K562 (cell line): ENCODE results near the gene AGT. TPM values are rescaled to one million over a fixed set of nuclear protein-coding genes. Genes with fewer than 3 reads are reported as not detected.

Source experiments
- ATAC-seq: fragments of 200-7000 bp; cut with Tn5 transposase; 3 replicates; pipeline ENCODE4 v1.9.1; 2020; ENCODE audit warnings: moderate library complexity
- BruUV-seq: library from RNA; stranded (reverse); fragments of 400-500 nt; replicated peaks from 2 replicates; lab custom pipeline; 2021; lab: Mats Ljungman, UMichigan
- CTCF ChIA-PET: fragments of 300-600 bp; formaldehyde crosslinking; extraction: SDS; loops from one replicate; lab custom pipeline; 2021; ENCODE audit warnings: low intra/inter-chr PET ratio; lab: Yijun Ruan, JAX
- POLR2A ChIA-PET: fragments of 300-600, 350-650 bp; sonication (Branson Sonifier 250); formaldehyde crosslinking; extraction: SDS; loops from one replicate; lab custom pipeline; 2021; ENCODE audit warnings: antibody characterized with exemption, inconsistent platforms; lab: Yijun Ruan, JAX
- DNase-seq, 4 experiments: peaks; one replicate each; pipeline versions ENCODE4 v3.0.0 to v3.0.0-alpha.2; 2011 to 2018; ENCODE audit warnings: low spot score in 3 of 4, mixed read lengths in 3 of 4; ENCODE audit errors: extremely low read depth in 1 of 4
- FAIRE-seq: peaks from 2 replicates; lab custom pipeline; 2011; peaks lifted over from hg19 to GRCh38; lab: Jason Lieb, UNC
- H2AFZ ChIP-seq: 2 replicates; pipeline ENCODE4 v1.6.0; 2011; ENCODE audit warnings: low read depth, low read length, control low read depth, inconsistent platforms
- H3K27ac ChIP-seq: fragments of 200-600 bp; 3 replicates; pipeline ENCODE4 v1.8.0; 2011; ENCODE audit warnings: low read depth, mild to moderate bottlenecking, control low read depth, inconsistent platforms, low read length, moderate library complexity, mixed read lengths; ENCODE audit errors: extremely low read depth
- H3K27me3 ChIP-seq, 2 experiments: fragments of 300-600 bp in 1 of 2; 2 replicates in 1 of 2; 3 replicates in 1 of 2; pipeline versions ENCODE4 v1.6.0 to v1.8.0; 2011; ENCODE audit warnings: inconsistent platforms in 2 of 2, low read length in 2 of 2, mild to moderate bottlenecking in 1 of 2, mixed read lengths in 1 of 2, moderate library complexity in 1 of 2; ENCODE audit not compliant: control insufficient read depth in 2 of 2, insufficient read depth in 2 of 2
- H3K36me3 ChIP-seq: fragments of 300-600 bp; 3 replicates; pipeline ENCODE4 v1.8.0; 2011; ENCODE audit warnings: mild to moderate bottlenecking, low read length, inconsistent platforms; ENCODE audit not compliant: control insufficient read depth, insufficient read depth
- H3K4me1 ChIP-seq, 2 experiments: fragments of 200-600 bp in 1 of 2; replicated peaks in 1 of 2; 2 replicates in 1 of 2; 3 replicates in 1 of 2; pipeline versions ENCODE4 v1.5.1 to v1.8.0; 2011; ENCODE audit warnings: inconsistent platforms in 2 of 2, low read length in 2 of 2, mild to moderate bottlenecking in 1 of 2, mixed read lengths in 1 of 2, moderate library complexity in 1 of 2; ENCODE audit not compliant: control insufficient read depth in 2 of 2, insufficient read depth in 2 of 2
- H3K4me2 ChIP-seq: 2 replicates; pipeline ENCODE4 v1.6.1; 2011; ENCODE audit warnings: low read length, control low read depth, inconsistent platforms, mixed read lengths; ENCODE audit not compliant: insufficient read depth
- H3K4me3 ChIP-seq: fragments of 200-600 bp; sonication (generic), shearing (Covaris generic); 2 replicates; pipeline ENCODE4 v1.5.1; 2016; ENCODE audit warnings: control low read depth, inconsistent platforms
- H3K79me2 ChIP-seq: fragments of 200-600 bp; 3 replicates; pipeline ENCODE4 v1.8.0; 2011; ENCODE audit warnings: low read length, inconsistent platforms; ENCODE audit not compliant: control insufficient read depth, insufficient read depth
- H3K9ac ChIP-seq, 2 experiments: 2 replicates each; pipeline versions ENCODE4 v1.6.0 to v1.6.1; 2011; ENCODE audit warnings: low read depth in 2 of 2, low read length in 2 of 2, control low read depth in 1 of 2, inconsistent platforms in 1 of 2, mild to moderate bottlenecking in 1 of 2, mixed read lengths in 1 of 2; ENCODE audit not compliant: insufficient read depth in 1 of 2
- H3K9me1 ChIP-seq: one replicate; pipeline ENCODE4 v1.6.0; 2011; ENCODE audit warnings: inconsistent platforms, mild to moderate bottlenecking, low read length, moderate library complexity; ENCODE audit not compliant: control insufficient read depth, insufficient read depth
- H3K9me3 ChIP-seq: replicated peaks from 2 replicates; pipeline ENCODE4 v1.5.1; 2011; ENCODE audit warnings: low read depth, low read length, inconsistent platforms; ENCODE audit not compliant: control insufficient read depth, insufficient read depth
- H4K20me1 ChIP-seq: replicated peaks from 2 replicates; pipeline ENCODE4 v1.6.1; 2011; ENCODE audit warnings: low read length, inconsistent platforms, mixed read lengths; ENCODE audit not compliant: control insufficient read depth, insufficient read depth
- BCLAF1 ChIP-seq, 2 experiments: fragments of 450-650 bp in 1 of 2; IDR thresholded peaks; 2 replicates each; pipeline ENCODE4 v1.6.1; 2011 to 2017; ENCODE audit warnings: low read depth in 2 of 2, antibody characterized with exemption in 1 of 2, borderline replicate concordance in 1 of 2, low read length in 1 of 2, mild to moderate bottlenecking in 1 of 2, mixed read lengths in 1 of 2; ENCODE audit not compliant: control insufficient read depth in 1 of 2
- CREB3 ChIP-seq: fragments of 450-650 bp; conservative IDR thresholded peaks from 2 replicates; pipeline ENCODE4 v1.6.1; 2016; ENCODE audit warnings: missing genetic modification characterization, low read depth, mild to moderate bottlenecking, missing compliant biosample characterization, moderate library complexity
- ESRRB ChIP-seq: fragments of 250-450 bp; sonication (Bioruptor Pico); IDR thresholded peaks from 2 replicates; pipeline ENCODE4 v1.5.0; 2020; ENCODE audit warnings: mild to moderate bottlenecking, moderate library complexity, borderline replicate concordance
- HDAC6 ChIP-seq: IDR thresholded peaks from 2 replicates; pipeline ENCODE4 v1.6.1; 2012; ENCODE audit warnings: low read depth, mild to moderate bottlenecking, control low read depth, inconsistent platforms, low read length, moderate library complexity
- KDM5B ChIP-seq: fragments of 200-600 bp; sonication (generic); IDR thresholded peaks from 2 replicates; pipeline ENCODE4 v1.6.1; 2012; ENCODE audit warnings: low read depth, mild to moderate bottlenecking, moderate library complexity, low read length, control low read depth, inconsistent platforms; ENCODE audit not compliant: insufficient replicate concordance
- KHSRP ChIP-seq: fragments of 450-650 bp; IDR thresholded peaks from 2 replicates; pipeline ENCODE4 v1.6.1; 2017
- MCM2 ChIP-seq: fragments of 450-650 bp; IDR thresholded peaks from 2 replicates; pipeline ENCODE4 v1.6.1; 2017; ENCODE audit warnings: low read depth, mild to moderate bottlenecking
- SOX6 ChIP-seq: fragments of 450-650 bp; IDR thresholded peaks from 2 replicates; pipeline ENCODE4 v1.6.1; 2014; ENCODE audit warnings: mild to moderate bottlenecking
- SRSF7 ChIP-seq: fragments of 200-400 bp; formaldehyde crosslinking; optimal IDR thresholded peaks from 2 replicates; pipeline ENCODE3; 2017; ENCODE audit warnings: mild to moderate bottlenecking, low read depth, low read length
- ZBTB12 ChIP-seq: fragments of 250-450 bp; sonication (Bioruptor Pico); IDR thresholded peaks from 2 replicates; pipeline ENCODE4 v1.4.0; 2020
- ZNF57 ChIP-seq: fragments of 450-650 bp; formaldehyde crosslinking; IDR thresholded peaks from 2 replicates; pipeline ENCODE4 v1.4.0; 2020; ENCODE audit warnings: mild to moderate bottlenecking, moderate library complexity
- ZNF584 ChIP-seq: fragments of 200-800 bp; sonication (Bioruptor generic); IDR thresholded peaks from 2 replicates; pipeline ENCODE4 v1.6.1; 2016; ENCODE audit warnings: low read depth, mild to moderate bottlenecking, missing genetic modification characterization, missing compliant biosample characterization
- WGBS: fragments of 100-300 bp; shearing (Covaris generic); methylation state at CpG from one replicate; pipeline ENCODE4 v1.1.6; 2016; ENCODE audit warnings: low coverage, mixed read lengths; ENCODE audit not compliant: insufficient coverage; ENCODE audit errors: missing lambda C conversion rate; 5-methylcytosine and 5-hydroxymethylcytosine counted together
- in situ Hi-C: fragments of 300-500 bp; cut with MboI; formaldehyde crosslinking; loops from 4 replicates; pipeline ENCODE4 v1.15.0; 2018; ENCODE audit warnings: inconsistent platforms, mixed read lengths
- intact Hi-C: fragments of 100-400 bp; cut with micrococcal nuclease; formaldehyde crosslinking; loops from 2 replicates; pipeline ENCODE4 v1.14.2; 2022
- polyA plus RNA-seq, 8 experiments: library from polyadenylated mRNA; depleted of rRNA in 4 of 8; stranded (reverse) in 5 of 8; unstranded in 3 of 8; fragments of >200 nt; fragmentation: Nextera tagmentation in 2 of 8; fragmentation: Illumina TruSeq in 1 of 8; extraction: Ambion mirVana in 2 of 8; extraction: Trizol in 1 of 8; gene quantifications; 2 replicates each; pipeline versions ENCODE4 v1.2.1 to v1.2.3, GENCODE V29; 2011 to 2014; ENCODE audit warnings: inconsistent platforms in 1 of 8, missing spikeins in 1 of 8
- total RNA-seq, 7 experiments: library from RNA; depleted of rRNA in 6 of 7; stranded (reverse); fragments of >200 nt in 6 of 7; fragmentation: Illumina TruSeq in 2 of 7; extraction: Trizol in 2 of 7; gene quantifications; 2 replicates each; pipeline versions ENCODE4 v1.2.1 to v1.2.3, GENCODE V29; 2011 to 2021; ENCODE audit warnings: low replicate concordance in 1 of 7

Gene AGT
- total and polyA plus RNA-seq, 9 of the 15 experiments (the other 6 are each of a cell fraction or from before 2014, with no cell fraction given) = 0.40 TPM; not detected in 8

GRCh38 chr1:230684998-230685397, 28.9 kb downstream of the AGT start:
- no TSS peak for BruUV-seq
- no peak overlapping the region for H3K4me2 ChIP-seq
- intact Hi-C loops (no loop called here), in situ Hi-C loops (no loop called here)
- DNase-seq = no peak
- H3K4me3 ChIP-seq = no peak overlapping the region
- H3K9me3 ChIP-seq = no peaks in the 10 kb centered on the region
- H4K20me1 ChIP-seq = peaks cover 6% of the 10 kb centered on the region; the same call in 1 of the 2 replicates
- no peak overlapping the region for H3K27ac ChIP-seq
- no peak for FAIRE-seq
- H3K9me1 ChIP-seq = no peaks in the 10 kb centered on the region
- H2AFZ ChIP-seq = no peak overlapping the region
- POLR2A ChIA-PET = interaction anchor here (1.1 kb wide), 1 partner anchor 20 kb away, joined by 3 read pairs; no protein-coding TSS in a partner anchor
- CTCF ChIA-PET = no interaction called here
- WGBS = 93% methylated on average over 5 of the region's 5 CpGs
- TF ChIP-seq KDM5B = no peak
- TF ChIP-seq MCM2 = no peak
- no peak for TF ChIP-seq ZBTB12 (CRISPR knock-in tag)
- no peak for TF ChIP-seq ESRRB (CRISPR knock-in tag)
- TF ChIP-seq HDAC6 = no peak
- no peak for TF ChIP-seq ZNF584 (CRISPR knock-in tag)
- no peak for TF ChIP-seq KHSRP
- no peak for TF ChIP-seq CREB3 (tag)
- TF ChIP-seq ZNF57 (CRISPR knock-in tag) = no peak
- no peak for TF ChIP-seq BCLAF1 (IDR thresholded peaks at IDR 0.05; ENCODE audit: borderline replicate concordance in 1 of 2, control insufficient read depth in 1 of 2, low read depth in 2 of 2, low read length in 1 of 2)
- no peak for TF ChIP-seq SRSF7
- no peak for TF ChIP-seq SOX6
- H3K36me3 ChIP-seq = peaks cover 86% of the 10 kb centered on the region
- no peaks in the 10 kb centered on the region; the same call in 2 of the 3 replicates for H3K79me2 ChIP-seq
- no peak for ATAC-seq
- H3K27me3 ChIP-seq = no peaks in the 10 kb centered on the region
- no peak overlapping the region for H3K9ac ChIP-seq
- H3K4me1 ChIP-seq = peaks cover 3 to 15% of the 10 kb centered on the region in 2 experiments
